ENCODE data around the gene SLC39A11. TPM values are rescaled to one million over a fixed set of nuclear protein-coding genes. Genes with fewer than 3 reads are reported as not detected.

The SLC39A11 gene
- total RNA-seq, 1 experiment from 2014 or later = 57.1 TPM

DNA sequence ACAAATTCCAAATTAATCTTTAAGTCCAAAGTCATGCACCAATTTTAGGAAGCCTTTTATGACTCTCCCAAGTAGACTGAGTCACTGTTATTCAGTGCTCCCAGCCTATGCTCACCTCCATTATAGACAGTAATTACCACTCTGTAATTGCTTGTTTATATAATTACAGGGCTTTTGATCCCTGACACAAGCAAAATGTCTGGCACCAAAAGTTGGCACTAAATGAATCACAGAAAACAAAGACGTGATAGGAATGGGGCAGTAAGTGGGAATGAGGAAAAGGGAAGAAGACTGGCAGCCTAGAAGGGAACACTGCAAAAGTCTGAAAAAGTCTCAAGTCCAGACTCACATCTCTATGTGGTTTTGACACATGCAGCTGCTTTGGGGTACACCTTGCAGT lies 94.1 kb downstream of the SLC39A11 start:
- Histone ChIP-seq H4K20me1 (ENCODE audit: insufficient read depth) (no peaks in the 10 kb centered on the region), H3K27me3 (ENCODE audit: insufficient read depth, low read depth) (no peaks in the 10 kb centered on the region), H3K4me1 (replicated peaks; ENCODE audit: insufficient read depth) (peaks cover 4% of the 10 kb centered on the region), H3K9me2 (ENCODE audit: insufficient read depth) (no peaks in the 10 kb centered on the region), H3K79me2 (ENCODE audit: low read depth) (no peaks in the 10 kb centered on the region), H3K36me3 (ENCODE audit: low read depth) (no peaks in the 10 kb centered on the region), H2AFZ (no peak overlapping the region), H3F3A (ENCODE audit: insufficient read depth, low read depth) (no peaks in the 10 kb centered on the region), H3K27ac (no peak overlapping the region), H3K4me2 (no peak overlapping the region), H3K4me3 (no peak overlapping the region), H3K9me3 (ENCODE audit: insufficient read depth, low read depth) (no peaks in the 10 kb centered on the region)
- BruUV-seq (replicated peaks) = no TSS peak
- POLR2A ChIA-PET (ENCODE audit: unreplicated experiment) = no interaction called here
- TF ChIP-seq, protein P1, sequence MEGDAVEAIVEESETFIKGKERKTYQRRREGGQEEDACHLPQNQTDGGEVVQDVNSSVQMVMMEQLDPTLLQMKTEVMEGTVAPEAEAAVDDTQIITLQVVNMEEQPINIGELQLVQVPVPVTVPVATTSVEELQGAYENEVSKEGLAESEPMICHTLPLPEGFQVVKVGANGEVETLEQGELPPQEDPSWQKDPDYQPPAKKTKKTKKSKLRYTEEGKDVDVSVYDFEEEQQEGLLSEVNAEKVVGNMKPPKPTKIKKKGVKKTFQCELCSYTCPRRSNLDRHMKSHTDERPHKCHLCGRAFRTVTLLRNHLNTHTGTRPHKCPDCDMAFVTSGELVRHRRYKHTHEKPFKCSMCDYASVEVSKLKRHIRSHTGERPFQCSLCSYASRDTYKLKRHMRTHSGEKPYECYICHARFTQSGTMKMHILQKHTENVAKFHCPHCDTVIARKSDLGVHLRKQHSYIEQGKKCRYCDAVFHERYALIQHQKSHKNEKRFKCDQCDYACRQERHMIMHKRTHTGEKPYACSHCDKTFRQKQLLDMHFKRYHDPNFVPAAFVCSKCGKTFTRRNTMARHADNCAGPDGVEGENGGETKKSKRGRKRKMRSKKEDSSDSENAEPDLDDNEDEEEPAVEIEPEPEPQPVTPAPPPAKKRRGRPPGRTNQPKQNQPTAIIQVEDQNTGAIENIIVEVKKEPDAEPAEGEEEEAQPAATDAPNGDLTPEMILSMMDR (conservative IDR thresholded peaks at IDR 0.05) = no peak
- no peak for TF ChIP-seq EZH2 (IDR thresholded peaks at IDR 0.05; ENCODE audit: low read depth)
- DNase-seq = no peak
- intact Hi-C loops (cut with micrococcal nuclease; ENCODE audit: unreplicated experiment) = no loop called here
- CTCF ChIA-PET = no interaction called here

DNA sequence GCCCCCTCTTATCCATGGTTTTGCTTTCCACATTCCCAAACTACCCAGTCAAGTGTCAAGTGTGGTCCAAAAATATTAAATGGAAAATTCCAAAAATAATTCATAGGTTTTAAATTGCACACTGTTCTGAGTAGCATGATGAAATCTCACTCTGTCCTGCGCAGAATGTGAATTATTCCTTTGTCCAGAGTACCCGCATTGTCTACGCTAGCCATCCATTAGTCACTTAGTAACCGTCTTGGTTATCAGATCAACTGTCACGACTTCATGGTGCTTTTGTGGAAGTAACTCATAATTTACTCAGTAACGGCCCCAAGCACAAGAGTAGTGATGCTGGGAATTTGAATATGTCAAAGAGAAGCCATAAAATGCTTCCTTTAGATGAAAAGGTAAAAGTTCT lies 94.9 kb downstream of the SLC39A11 start:
- no peak overlapping the region for H3K27ac ChIP-seq
- DNase-seq = no peak
- intact Hi-C loops (cut with micrococcal nuclease; ENCODE audit: unreplicated experiment) = no loop called here
- no peaks in the 10 kb centered on the region for H3K79me2 ChIP-seq (ENCODE audit: low read depth)
- TF ChIP-seq EZH2 (IDR thresholded peaks at IDR 0.05; ENCODE audit: low read depth) = no peak
- TF ChIP-seq, protein P1 (conservative IDR thresholded peaks at IDR 0.05) = no peak
- no peaks in the 10 kb centered on the region for H3F3A ChIP-seq (ENCODE audit: insufficient read depth, low read depth)
- no peaks in the 10 kb centered on the region for H4K20me1 ChIP-seq (ENCODE audit: insufficient read depth)
- H3K9me3 ChIP-seq (ENCODE audit: insufficient read depth, low read depth) = no peaks in the 10 kb centered on the region
- no peak overlapping the region for H3K4me3 ChIP-seq
- no peak overlapping the region for H3K4me2 ChIP-seq
- no peaks in the 10 kb centered on the region for H3K36me3 ChIP-seq (ENCODE audit: low read depth)
- no peaks in the 10 kb centered on the region for H3K9me2 ChIP-seq (ENCODE audit: insufficient read depth)
- H2AFZ ChIP-seq = no peak overlapping the region
- CTCF ChIA-PET = no interaction called here
- no peaks in the 10 kb centered on the region for H3K27me3 ChIP-seq (ENCODE audit: insufficient read depth, low read depth)
- no peaks in the 10 kb centered on the region for H3K4me1 ChIP-seq (replicated peaks; ENCODE audit: insufficient read depth)
- POLR2A ChIA-PET (ENCODE audit: unreplicated experiment) = no interaction called here
- no TSS peak for BruUV-seq (replicated peaks)

DNA sequence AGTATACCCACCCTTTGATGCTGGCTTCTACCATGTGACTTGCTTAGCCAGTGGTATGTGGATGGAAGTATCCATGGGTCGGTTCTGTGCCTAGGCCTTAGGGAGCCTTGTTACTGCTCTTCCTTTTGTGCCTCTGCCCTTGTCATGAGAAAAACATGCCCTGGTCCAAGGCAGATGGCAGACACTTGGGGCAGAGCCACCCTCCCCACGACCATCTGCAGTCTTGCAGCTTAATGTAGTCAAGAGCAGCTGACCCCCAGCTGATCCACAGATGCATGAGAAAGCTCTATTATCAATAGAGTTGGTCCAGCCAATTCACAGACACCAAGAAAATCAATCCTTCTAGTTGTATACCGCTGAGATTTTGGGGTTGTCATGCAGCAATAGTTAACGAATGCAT lies 95.7 kb downstream of the SLC39A11 start:
- H2AFZ ChIP-seq = no peak overlapping the region
- no peaks in the 10 kb centered on the region for H3K79me2 ChIP-seq (ENCODE audit: low read depth)
- H3K36me3 ChIP-seq (ENCODE audit: low read depth) = no peaks in the 10 kb centered on the region
- H3K4me3 ChIP-seq = no peak overlapping the region
- DNase-seq = no peak
- ChIA-PET POLR2A (ENCODE audit: unreplicated experiment) (no interaction called here), CTCF (no interaction called here)
- no peaks in the 10 kb centered on the region for H3K4me1 ChIP-seq (replicated peaks; ENCODE audit: insufficient read depth)
- BruUV-seq (replicated peaks) = no TSS peak
- no peaks in the 10 kb centered on the region for H3K9me2 ChIP-seq (ENCODE audit: insufficient read depth)
- H3K4me2 ChIP-seq = no peak overlapping the region
- no peaks in the 10 kb centered on the region for H3K9me3 ChIP-seq (ENCODE audit: insufficient read depth, low read depth)
- H3K27ac ChIP-seq = no peak overlapping the region
- H4K20me1 ChIP-seq (ENCODE audit: insufficient read depth) = no peaks in the 10 kb centered on the region
- intact Hi-C loops (cut with micrococcal nuclease; ENCODE audit: unreplicated experiment) = no loop called here
- TF ChIP-seq, protein P1 (conservative IDR thresholded peaks at IDR 0.05) = no peak
- no peak for TF ChIP-seq EZH2 (IDR thresholded peaks at IDR 0.05; ENCODE audit: low read depth)
- H3K27me3 ChIP-seq (ENCODE audit: insufficient read depth, low read depth) = no peaks in the 10 kb centered on the region
- no peaks in the 10 kb centered on the region for H3F3A ChIP-seq (ENCODE audit: insufficient read depth, low read depth)

Measured in PC-9 (cell line).